ENCODE measurements around the gene BLTP1. TPM values are rescaled to one million over a fixed set of nuclear protein-coding genes. Genes with fewer than 3 reads are reported as not detected.

Gene BLTP1
- total RNA-seq, 2 donors from 2014 or later: 43.0 to 52.5 TPM

DNA sequence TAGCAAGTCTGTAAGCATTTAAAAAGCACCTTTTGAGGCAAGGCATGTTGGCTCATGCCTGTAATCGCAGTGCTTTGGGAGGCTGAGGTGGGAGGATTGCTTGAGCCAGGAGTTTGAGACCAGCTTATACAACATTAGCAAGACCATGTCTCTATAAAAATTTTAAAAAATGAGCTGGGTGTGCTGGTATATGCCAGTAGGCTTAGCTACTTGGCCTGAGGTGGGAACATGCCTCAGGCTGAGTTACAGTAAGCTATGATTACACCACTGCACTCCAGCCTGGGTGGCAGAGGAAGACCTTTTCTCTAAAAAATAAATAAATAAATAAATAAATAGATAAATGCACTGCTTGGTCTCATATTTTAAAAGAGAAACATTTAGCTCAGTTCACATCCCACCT lies 26.8 kb downstream of the BLTP1 start:
- WGBS, 2 experiments (ENCODE audit: insufficient coverage in 1 of 2, insufficient read length in 1 of 2): 88 to 100% methylated on average over 1 of the region's 1 CpG
- H3K4me3 Mint-ChIP-seq: no peak overlapping the region

DNA sequence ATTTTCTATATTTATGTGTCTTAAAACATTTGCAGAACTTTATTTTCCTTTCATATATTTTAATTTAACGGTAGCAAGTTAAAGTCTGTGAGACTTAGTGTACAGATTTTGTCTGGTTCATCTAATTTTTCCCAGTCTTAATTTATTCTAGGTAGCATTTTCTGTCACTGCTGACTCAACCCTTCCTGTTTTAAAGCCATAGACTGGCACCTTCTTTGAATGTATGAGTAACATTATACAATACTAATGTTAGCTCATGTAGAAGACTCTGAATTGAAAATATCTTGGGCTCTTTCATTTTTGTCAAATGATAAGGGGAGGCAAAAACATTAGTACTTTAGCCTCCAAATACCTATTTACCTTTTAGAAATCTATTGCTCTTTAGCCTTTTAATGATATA lies 43.6 kb downstream of the BLTP1 start:
- TF ChIP-seq, protein P1, sequence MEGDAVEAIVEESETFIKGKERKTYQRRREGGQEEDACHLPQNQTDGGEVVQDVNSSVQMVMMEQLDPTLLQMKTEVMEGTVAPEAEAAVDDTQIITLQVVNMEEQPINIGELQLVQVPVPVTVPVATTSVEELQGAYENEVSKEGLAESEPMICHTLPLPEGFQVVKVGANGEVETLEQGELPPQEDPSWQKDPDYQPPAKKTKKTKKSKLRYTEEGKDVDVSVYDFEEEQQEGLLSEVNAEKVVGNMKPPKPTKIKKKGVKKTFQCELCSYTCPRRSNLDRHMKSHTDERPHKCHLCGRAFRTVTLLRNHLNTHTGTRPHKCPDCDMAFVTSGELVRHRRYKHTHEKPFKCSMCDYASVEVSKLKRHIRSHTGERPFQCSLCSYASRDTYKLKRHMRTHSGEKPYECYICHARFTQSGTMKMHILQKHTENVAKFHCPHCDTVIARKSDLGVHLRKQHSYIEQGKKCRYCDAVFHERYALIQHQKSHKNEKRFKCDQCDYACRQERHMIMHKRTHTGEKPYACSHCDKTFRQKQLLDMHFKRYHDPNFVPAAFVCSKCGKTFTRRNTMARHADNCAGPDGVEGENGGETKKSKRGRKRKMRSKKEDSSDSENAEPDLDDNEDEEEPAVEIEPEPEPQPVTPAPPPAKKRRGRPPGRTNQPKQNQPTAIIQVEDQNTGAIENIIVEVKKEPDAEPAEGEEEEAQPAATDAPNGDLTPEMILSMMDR (conservative IDR thresholded peaks at IDR 0.05): no peak
- Histone ChIP-seq H3K27ac (ENCODE audit: low read depth, low read length) (no peak overlapping the region), H3K27me3 (ENCODE audit: control insufficient read depth, insufficient read depth, low read length, poor library complexity, severe bottlenecking) (no peaks in the 10 kb centered on the region), H3K4me3 (ENCODE audit: low read length) (no peak overlapping the region), H3K4me1 (ENCODE audit: control insufficient read depth, insufficient read depth, low read length) (no peaks in the 10 kb centered on the region), H3K9ac (ENCODE audit: extremely low read depth, low read length, poor library complexity, severe bottlenecking) (no peak overlapping the region), H3K36me3 (ENCODE audit: control insufficient read depth, insufficient read depth, low read length) (peaks cover 50% of the 10 kb centered on the region), H3K9me3 (ENCODE audit: control insufficient read depth, low read length) (no peaks in the 10 kb centered on the region)
- Mint-ChIP-seq H3K27ac (no peak overlapping the region), H3K4me1 (no peaks in the 10 kb centered on the region), H3K27me3 (ENCODE audit: insufficient read depth) (no peaks in the 10 kb centered on the region), H3K36me3 (ENCODE audit: low read depth) (peaks cover 15% of the 10 kb centered on the region), H3K4me3 (no peak overlapping the region), H3K9me3 (no peaks in the 10 kb centered on the region)
- WGBS, 2 experiments (ENCODE audit: insufficient coverage in 1 of 2, insufficient read length in 1 of 2): 100% methylated on average over 1 of the region's 1 CpG; no CpG with 5 or more reads in 1 of the 2 experiments
- DNase-seq: no peak

More for the DNA sequence above, 26.8 kb downstream of the BLTP1 start:
- H3K27me3 ChIP-seq (ENCODE audit: control insufficient read depth, insufficient read depth, low read length, poor library complexity, severe bottlenecking): no peaks in the 10 kb centered on the region
- H3K9me3 ChIP-seq (ENCODE audit: control insufficient read depth, low read length): no peaks in the 10 kb centered on the region
- H3K4me1 ChIP-seq (ENCODE audit: control insufficient read depth, insufficient read depth, low read length): no peaks in the 10 kb centered on the region
- peaks cover 19% of the 10 kb centered on the region for H3K36me3 Mint-ChIP-seq (ENCODE audit: low read depth)
- H3K27me3 Mint-ChIP-seq (ENCODE audit: insufficient read depth): no peaks in the 10 kb centered on the region
- H3K27ac ChIP-seq (ENCODE audit: low read depth, low read length): no peak overlapping the region
- H3K36me3 ChIP-seq (ENCODE audit: control insufficient read depth, insufficient read depth, low read length): peaks cover 49% of the 10 kb centered on the region
- H3K9ac ChIP-seq (ENCODE audit: extremely low read depth, low read length, poor library complexity, severe bottlenecking): no peak overlapping the region
- no peak for DNase-seq
- TF ChIP-seq, protein P1 (conservative IDR thresholded peaks at IDR 0.05): no peak
- no peak overlapping the region for H3K27ac Mint-ChIP-seq
- no peaks in the 10 kb centered on the region for H3K4me1 Mint-ChIP-seq
- H3K9me3 Mint-ChIP-seq: no peaks in the 10 kb centered on the region
- H3K4me3 ChIP-seq (ENCODE audit: low read length): no peak overlapping the region

Other genes starting within 250 kb of the BLTP1 start
- under 1 TPM; 0.79 to 1.00 TPM for gene TRPC3, start 200.3 kb upstream of the BLTP1 start, total RNA-seq
- gene ADAD1, start 226.7 kb downstream of the BLTP1 start, total RNA-seq: not detected